Panc1 (cell line): ENCODE measurements around the gene ZFP90.

ENCODE experiments used
- CTCF ChIP-seq: fragments of 450-650 bp; IDR thresholded peaks from 2 replicates; pipeline ENCODE4 v1.5.1; 2017; ENCODE audit warnings: mild to moderate bottlenecking
- POLR2AphosphoS5 ChIP-seq: IDR thresholded peaks from 2 replicates; pipeline ENCODE4 v1.6.1; 2012; ENCODE audit warnings: mild to moderate bottlenecking, low read depth, low read length, moderate library complexity
- REST ChIP-seq, 2 experiments: IDR thresholded peaks; 2 replicates each; pipeline ENCODE4 v1.6.1; 2011 to 2012; ENCODE audit warnings: low read depth in 2 of 2, control low read depth in 1 of 2, low read length in 1 of 2, mild to moderate bottlenecking in 1 of 2, moderate library complexity in 1 of 2; ENCODE audit not compliant: insufficient read depth in 1 of 2
- SIN3A ChIP-seq: IDR thresholded peaks from 2 replicates; pipeline ENCODE4 v1.6.1; 2012; ENCODE audit warnings: low read depth, mild to moderate bottlenecking, low read length, moderate library complexity, borderline replicate concordance; ENCODE audit not compliant: insufficient read depth

GRCh38 chr16:68490829-68491575 is 48.1 kb upstream of the ZFP90 start:
- no peak for TF ChIP-seq CTCF
- no peak for TF ChIP-seq POLR2AphosphoS5
- no peak for TF ChIP-seq REST (IDR thresholded peaks at IDR 0.05; ENCODE audit: insufficient read depth in 1 of 2, low read depth in 2 of 2, low read length in 1 of 2)
- TF ChIP-seq SIN3A = no peak
